ENCODE data around the gene TMEM120B. TPM values are rescaled to one million over a fixed set of nuclear protein-coding genes. Genes with fewer than 3 reads are reported as not detected.

TMEM120B gene
- total RNA-seq, 2 donors from 2014 or later: 13.2 to 14.2 TPM

DNA sequence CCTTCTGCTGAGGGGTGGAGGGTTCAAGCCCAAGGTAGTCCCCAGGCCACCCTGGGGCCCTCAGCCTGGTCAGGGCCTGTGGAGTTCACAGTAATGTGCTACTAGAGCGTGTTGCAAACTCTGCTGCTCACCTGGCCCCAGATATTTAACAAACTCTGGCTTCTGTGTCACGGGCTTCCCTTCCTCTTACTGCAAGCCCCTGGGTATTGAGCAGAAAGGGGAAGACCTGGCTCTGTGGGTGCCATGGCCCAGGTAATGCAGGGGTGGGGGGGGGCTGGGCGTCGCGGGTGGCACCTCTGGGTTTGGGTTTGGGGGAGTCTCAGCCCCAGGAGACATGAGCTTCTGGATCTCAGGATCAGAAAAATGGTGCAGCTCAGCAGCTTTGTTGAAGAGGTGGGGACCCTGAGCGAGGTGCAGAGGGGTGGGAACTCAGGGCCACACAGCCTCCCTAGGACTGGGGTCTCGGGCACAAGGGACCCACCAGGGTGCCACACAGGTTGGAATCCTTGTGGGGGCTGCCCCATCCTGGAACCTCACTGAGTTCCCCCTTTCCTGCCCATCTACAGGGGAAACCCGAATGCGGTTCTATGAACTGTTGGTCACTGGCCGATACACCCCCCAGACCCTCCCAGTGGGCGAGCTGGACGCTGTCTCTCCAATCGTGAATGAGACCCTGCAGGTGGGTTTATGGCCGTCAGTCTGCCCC is 95.2 kb downstream of the TMEM120B start:
- TF ChIP-seq, protein P1, sequence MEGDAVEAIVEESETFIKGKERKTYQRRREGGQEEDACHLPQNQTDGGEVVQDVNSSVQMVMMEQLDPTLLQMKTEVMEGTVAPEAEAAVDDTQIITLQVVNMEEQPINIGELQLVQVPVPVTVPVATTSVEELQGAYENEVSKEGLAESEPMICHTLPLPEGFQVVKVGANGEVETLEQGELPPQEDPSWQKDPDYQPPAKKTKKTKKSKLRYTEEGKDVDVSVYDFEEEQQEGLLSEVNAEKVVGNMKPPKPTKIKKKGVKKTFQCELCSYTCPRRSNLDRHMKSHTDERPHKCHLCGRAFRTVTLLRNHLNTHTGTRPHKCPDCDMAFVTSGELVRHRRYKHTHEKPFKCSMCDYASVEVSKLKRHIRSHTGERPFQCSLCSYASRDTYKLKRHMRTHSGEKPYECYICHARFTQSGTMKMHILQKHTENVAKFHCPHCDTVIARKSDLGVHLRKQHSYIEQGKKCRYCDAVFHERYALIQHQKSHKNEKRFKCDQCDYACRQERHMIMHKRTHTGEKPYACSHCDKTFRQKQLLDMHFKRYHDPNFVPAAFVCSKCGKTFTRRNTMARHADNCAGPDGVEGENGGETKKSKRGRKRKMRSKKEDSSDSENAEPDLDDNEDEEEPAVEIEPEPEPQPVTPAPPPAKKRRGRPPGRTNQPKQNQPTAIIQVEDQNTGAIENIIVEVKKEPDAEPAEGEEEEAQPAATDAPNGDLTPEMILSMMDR (IDR thresholded peaks at IDR 0.05): no peak
- TF ChIP-seq POLR2A (IDR thresholded peaks at IDR 0.05): no peak
- ATAC-seq (no peak), DNase-seq (no peak)
- WGBS, 2 donors: 75 to 97% methylated on average over 6 to 14 of the region's 14 CpGs
- no peaks in the 10 kb centered on the region for H3K9me3 ChIP-seq
- no peak overlapping the region for H3K4me3 ChIP-seq
- H3K27me3 ChIP-seq: no peaks in the 10 kb centered on the region
- peaks cover 0 to 1% of the 10 kb centered on the region in 2 donors for H3K36me3 ChIP-seq (replicated peaks in 1 of 2; ENCODE audit: insufficient read depth in 1 of 2, low read depth in 2 of 2)
- H3K27ac ChIP-seq: peak overlapping the region in 2 of 4 donors; percentile 77 to 100
- intact Hi-C loops (cut with DNase I): no loop called here
- peaks cover 56% of the 10 kb centered on the region for H3K4me1 ChIP-seq

DNA sequence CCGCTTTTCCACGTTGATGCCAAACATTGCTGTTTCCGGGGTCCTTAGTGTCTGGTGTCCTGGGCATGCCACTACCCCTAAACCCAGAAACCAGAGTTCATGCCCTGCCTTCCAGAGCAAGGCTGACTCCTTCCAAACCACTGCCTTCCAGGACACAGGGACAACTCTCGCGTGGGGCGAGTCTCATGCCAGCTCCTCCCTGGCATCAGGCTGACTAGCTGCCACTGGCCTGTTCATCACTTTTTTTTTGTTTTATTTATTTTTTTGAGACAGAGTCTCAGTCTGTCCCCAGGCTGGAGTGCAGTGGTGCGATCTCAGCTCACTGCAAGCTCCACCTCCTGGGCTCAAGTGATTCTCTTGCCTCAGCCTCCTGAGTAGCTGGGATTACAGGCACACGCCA is 96.1 kb downstream of the TMEM120B start:
- no peak for DNase-seq
- no peak for ATAC-seq
- intact Hi-C loops (cut with DNase I): no loop called here
- H3K9me3 ChIP-seq: no peaks in the 10 kb centered on the region
- H3K36me3 ChIP-seq (replicated peaks in 1 of 2; ENCODE audit: insufficient read depth in 1 of 2, low read depth in 2 of 2): peaks cover 0 to 1% of the 10 kb centered on the region in 2 donors
- no peak overlapping the region for H3K27ac ChIP-seq
- H3K27me3 ChIP-seq: no peaks in the 10 kb centered on the region
- H3K4me1 ChIP-seq: peaks cover 64% of the 10 kb centered on the region
- no peak overlapping the region for H3K4me3 ChIP-seq
- 83% methylated on average over 7 to 8 of the region's 8 CpGs for WGBS, 2 donors
- TF ChIP-seq POLR2A (IDR thresholded peaks at IDR 0.05): no peak
- TF ChIP-seq, protein P1 (IDR thresholded peaks at IDR 0.05): no peak

DNA sequence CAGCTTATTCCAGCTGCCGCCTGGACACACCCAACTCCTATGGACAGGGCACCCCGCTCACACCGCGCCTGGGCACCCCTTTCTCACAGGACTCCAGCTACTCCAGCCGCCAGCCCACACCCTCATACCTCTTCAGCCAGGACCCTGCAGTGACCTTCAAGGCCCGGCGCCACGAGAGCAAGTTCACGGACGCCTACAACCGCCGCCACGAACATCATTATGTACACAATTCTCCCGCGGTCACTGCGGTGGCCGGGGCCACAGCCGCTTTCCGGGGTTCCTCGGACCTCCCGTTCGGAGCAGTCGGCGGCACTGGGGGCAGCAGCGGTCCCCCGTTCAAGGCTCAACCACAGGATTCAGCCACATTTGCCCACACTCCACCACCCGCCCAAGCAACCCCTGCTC is 97.2 kb downstream of the TMEM120B start:
- TF ChIP-seq POLR2A (IDR thresholded peaks at IDR 0.05): no peak
- TF ChIP-seq, protein P1 (IDR thresholded peaks at IDR 0.05): no peak
- DNase-seq: no peak
- Histone ChIP-seq H3K9me3 (no peaks in the 10 kb centered on the region), H3K36me3 (replicated peaks in 1 of 2; ENCODE audit: insufficient read depth in 1 of 2, low read depth in 2 of 2) (peaks cover 0 to 6% of the 10 kb centered on the region in 2 donors), H3K4me3 (no peak overlapping the region), H3K4me1 (peaks cover 67% of the 10 kb centered on the region), H3K27ac (no peak overlapping the region), H3K27me3 (no peaks in the 10 kb centered on the region)
- no peak for ATAC-seq
- 78 to 92% methylated on average over 16 to 27 of the region's 27 CpGs for WGBS, 2 donors
- intact Hi-C loops (cut with DNase I): no loop called here

DNA sequence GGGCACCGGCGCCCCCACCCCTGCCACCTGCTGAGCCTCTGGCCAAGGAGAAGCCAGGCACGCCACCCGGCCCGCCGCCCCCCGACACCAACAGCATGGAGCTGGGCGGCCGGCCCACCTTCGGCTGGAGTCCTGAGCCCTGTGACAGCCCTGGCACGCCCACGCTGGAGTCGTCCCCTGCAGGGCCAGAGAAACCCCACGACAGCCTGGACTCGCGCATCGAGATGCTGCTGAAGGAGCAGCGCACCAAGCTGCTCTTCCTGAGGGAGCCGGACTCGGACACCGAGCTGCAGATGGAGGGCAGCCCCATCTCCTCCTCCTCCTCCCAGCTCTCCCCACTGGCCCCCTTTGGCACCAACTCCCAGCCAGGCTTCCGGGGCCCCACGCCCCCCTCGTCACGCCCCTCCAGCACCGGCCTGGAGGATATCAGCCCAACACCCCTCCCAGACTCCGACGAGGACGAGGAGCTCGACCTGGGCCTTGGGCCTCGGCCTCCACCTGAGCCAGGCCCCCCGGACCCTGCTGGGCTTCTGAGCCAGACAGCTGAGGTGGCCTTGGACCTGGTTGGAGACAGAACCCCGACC is 97.8 kb downstream of the TMEM120B start:
- Histone ChIP-seq H3K4me1 (peaks cover 67% of the 10 kb centered on the region), H3K4me3 (no peak overlapping the region), H3K27me3 (no peaks in the 10 kb centered on the region), H3K27ac (peak overlapping the region in 2 of 4 donors; percentile 61 to 75), H3K9me3 (no peaks in the 10 kb centered on the region), H3K36me3 (replicated peaks in 1 of 2; ENCODE audit: insufficient read depth in 1 of 2, low read depth in 2 of 2) (peaks cover 0 to 11% of the 10 kb centered on the region in 2 donors)
- DNase-seq (no peak), ATAC-seq (no peak)
- 71 to 73% methylated on average over 14 to 25 of the region's 33 CpGs for WGBS, 2 donors
- intact Hi-C loops (cut with DNase I): no loop called here
- no peak for TF ChIP-seq POLR2A (IDR thresholded peaks at IDR 0.05)
- TF ChIP-seq, protein P1 (IDR thresholded peaks at IDR 0.05): no peak

Data from body of pancreas (tissue), 4 donors.